ENCODE results near the gene SGMS1. TPM values are rescaled to one million over a fixed set of nuclear protein-coding genes. Genes with fewer than 3 reads are reported as not detected.

Gene SGMS1
- total and polyA plus RNA-seq, 2 donors from 2014 or later = 13.6 to 100 TPM

DNA sequence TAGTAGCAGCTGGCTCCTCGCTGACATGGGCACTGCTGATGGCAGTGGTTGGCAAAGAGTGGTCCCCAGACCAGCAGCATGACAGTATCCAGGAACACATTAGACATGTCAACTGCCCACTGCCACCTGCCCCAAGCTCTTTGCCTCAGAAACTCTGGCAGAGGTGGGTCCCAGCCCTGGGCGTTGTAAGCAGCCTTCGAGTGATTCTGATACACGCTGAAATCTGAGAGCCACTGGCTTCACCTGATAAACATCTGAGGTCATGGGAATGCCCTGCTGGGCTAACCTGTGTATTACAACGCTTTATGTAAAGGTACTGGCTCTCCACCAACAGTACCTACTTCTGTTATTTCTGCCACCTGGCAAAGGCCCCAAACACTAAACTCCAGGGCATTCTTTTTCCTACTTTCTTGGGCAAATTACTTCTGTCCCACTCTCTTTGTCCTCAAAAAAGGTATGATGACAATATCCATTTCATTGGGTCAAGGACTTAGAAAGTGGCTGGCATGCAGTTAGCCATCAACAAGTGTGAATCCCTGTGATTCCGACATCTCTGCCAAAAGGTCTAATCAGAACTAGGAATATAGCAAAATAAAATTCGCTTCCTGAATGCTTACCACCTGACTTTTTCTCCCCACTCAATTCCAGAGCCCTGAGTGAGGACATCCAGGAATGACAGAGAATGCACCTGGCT, 9.2 kb downstream of the SGMS1 start:
- peaks cover 0 to 32% (median 23%) of the 10 kb centered on the region in 3 donors for H3K4me1 ChIP-seq (ENCODE audit: control insufficient read depth in 2 of 3, insufficient read depth in 2 of 3, low read depth in 1 of 3, low read length in 3 of 3)
- H3K36me3 ChIP-seq (ENCODE audit: control insufficient read depth in 2 of 3, insufficient read depth in 3 of 3, low read length in 3 of 3) = no peaks in the 10 kb centered on the region
- TF ChIP-seq, protein P1, sequence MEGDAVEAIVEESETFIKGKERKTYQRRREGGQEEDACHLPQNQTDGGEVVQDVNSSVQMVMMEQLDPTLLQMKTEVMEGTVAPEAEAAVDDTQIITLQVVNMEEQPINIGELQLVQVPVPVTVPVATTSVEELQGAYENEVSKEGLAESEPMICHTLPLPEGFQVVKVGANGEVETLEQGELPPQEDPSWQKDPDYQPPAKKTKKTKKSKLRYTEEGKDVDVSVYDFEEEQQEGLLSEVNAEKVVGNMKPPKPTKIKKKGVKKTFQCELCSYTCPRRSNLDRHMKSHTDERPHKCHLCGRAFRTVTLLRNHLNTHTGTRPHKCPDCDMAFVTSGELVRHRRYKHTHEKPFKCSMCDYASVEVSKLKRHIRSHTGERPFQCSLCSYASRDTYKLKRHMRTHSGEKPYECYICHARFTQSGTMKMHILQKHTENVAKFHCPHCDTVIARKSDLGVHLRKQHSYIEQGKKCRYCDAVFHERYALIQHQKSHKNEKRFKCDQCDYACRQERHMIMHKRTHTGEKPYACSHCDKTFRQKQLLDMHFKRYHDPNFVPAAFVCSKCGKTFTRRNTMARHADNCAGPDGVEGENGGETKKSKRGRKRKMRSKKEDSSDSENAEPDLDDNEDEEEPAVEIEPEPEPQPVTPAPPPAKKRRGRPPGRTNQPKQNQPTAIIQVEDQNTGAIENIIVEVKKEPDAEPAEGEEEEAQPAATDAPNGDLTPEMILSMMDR (IDR thresholded peaks at IDR 0.05; ENCODE audit: borderline replicate concordance, extremely low read depth, insufficient read depth) = peak; percentile 20
- intact Hi-C loops (cut with DNase I) = no loop called here
- H3K9ac ChIP-seq (ENCODE audit: low read length in 3 of 3) = no peak overlapping the region
- H3K27me3 ChIP-seq (ENCODE audit: control insufficient read depth, insufficient read depth, low read length) = no peaks in the 10 kb centered on the region
- FAIRE-seq = no peak
- DNase-seq = peak in 4 of 5 donors; percentile 50 to 72 (median 66)
- no peaks in the 10 kb centered on the region for H3K9me3 ChIP-seq (ENCODE audit: control insufficient read depth in 2 of 3, insufficient read depth in 1 of 3, low read length in 3 of 3)
- no peak overlapping the region for H3K4me3 ChIP-seq (ENCODE audit: low read length in 3 of 3)
- peak overlapping the region in 1 of 2 donors; percentile 20 for H3K27ac ChIP-seq (ENCODE audit: low read depth in 2 of 2, low read length in 2 of 2)

DNA sequence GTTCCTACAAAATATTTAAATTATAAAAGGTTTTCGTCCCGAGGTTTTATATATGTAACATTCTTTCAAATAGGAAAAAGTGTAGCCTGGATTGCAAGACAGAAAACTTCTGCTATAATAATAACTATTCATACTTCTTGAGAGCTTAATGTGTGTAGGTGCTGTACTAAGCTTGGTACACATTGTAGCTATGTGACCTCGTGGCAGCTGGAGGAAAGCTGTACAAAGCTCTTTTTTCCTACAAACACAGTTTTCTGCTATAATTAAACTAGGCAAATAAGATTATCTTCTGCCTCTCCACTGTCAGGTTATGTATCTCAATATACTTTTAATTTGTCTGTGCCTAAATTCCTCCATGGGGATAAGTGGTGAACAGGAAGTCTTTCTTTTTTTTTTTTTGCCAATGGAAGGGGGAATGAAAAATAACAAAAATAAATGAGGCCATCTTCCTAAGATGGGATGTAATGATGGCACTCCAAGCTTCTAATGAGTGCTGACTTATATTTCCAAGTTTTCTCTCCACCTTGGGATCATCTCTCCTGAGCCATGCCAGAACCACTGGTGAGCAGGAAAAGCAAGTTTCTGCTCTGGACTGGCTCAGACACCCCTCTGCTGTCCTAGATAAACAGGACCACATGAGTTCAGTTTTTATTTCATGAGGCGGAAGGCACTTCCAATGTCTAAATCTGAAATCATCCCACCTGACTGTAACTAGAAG, 9.9 kb downstream of the SGMS1 start:
- TF ChIP-seq, protein P1 (IDR thresholded peaks at IDR 0.05; ENCODE audit: borderline replicate concordance, extremely low read depth, insufficient read depth) = no peak
- H3K4me1 ChIP-seq (ENCODE audit: control insufficient read depth in 2 of 3, insufficient read depth in 2 of 3, low read depth in 1 of 3, low read length in 3 of 3) = peaks cover 0 to 29% (median 23%) of the 10 kb centered on the region in 3 donors
- no peak overlapping the region for H3K9ac ChIP-seq (ENCODE audit: low read length in 3 of 3)
- no peak for FAIRE-seq
- no peak for DNase-seq
- H3K36me3 ChIP-seq (ENCODE audit: control insufficient read depth in 2 of 3, insufficient read depth in 3 of 3, low read length in 3 of 3) = no peaks in the 10 kb centered on the region
- intact Hi-C loops (cut with DNase I) = no loop called here
- no peak overlapping the region for H3K4me3 ChIP-seq (ENCODE audit: low read length in 3 of 3)
- H3K27ac ChIP-seq (ENCODE audit: low read depth in 2 of 2, low read length in 2 of 2) = peak overlapping the region in 1 of 2 donors; percentile 20
- H3K9me3 ChIP-seq (ENCODE audit: control insufficient read depth in 2 of 3, insufficient read depth in 1 of 3, low read length in 3 of 3) = no peaks in the 10 kb centered on the region
- H3K27me3 ChIP-seq (ENCODE audit: control insufficient read depth, insufficient read depth, low read length) = no peaks in the 10 kb centered on the region

DNA sequence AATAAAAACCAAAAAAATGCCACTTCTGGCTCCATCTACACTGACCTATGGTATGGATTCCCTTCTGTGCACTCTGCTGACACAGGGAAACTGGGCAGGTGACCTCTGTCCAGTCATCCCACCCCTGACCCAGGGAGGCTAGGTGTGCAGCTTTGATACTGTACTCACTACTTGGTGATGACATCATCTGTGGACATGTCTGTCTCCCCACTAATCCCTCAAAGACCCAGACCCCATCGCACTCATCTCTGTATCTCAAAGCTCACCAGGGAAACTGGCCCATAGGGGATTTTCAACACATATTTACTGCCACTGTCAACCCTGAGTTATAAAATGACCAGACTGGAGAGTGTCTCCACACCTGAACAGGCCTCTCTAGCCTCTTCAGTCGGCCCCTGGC, 10.6 kb downstream of the SGMS1 start:
- FAIRE-seq = no peak
- H3K27ac ChIP-seq (ENCODE audit: low read depth in 2 of 2, low read length in 2 of 2) = peak overlapping the region in 1 of 2 donors; percentile 7
- intact Hi-C loops (cut with DNase I) = no loop called here
- TF ChIP-seq, protein P1 (IDR thresholded peaks at IDR 0.05; ENCODE audit: borderline replicate concordance, extremely low read depth, insufficient read depth) = no peak
- no peaks in the 10 kb centered on the region for H3K9me3 ChIP-seq (ENCODE audit: control insufficient read depth in 2 of 3, insufficient read depth in 1 of 3, low read length in 3 of 3)
- H3K4me1 ChIP-seq (ENCODE audit: control insufficient read depth in 2 of 3, insufficient read depth in 2 of 3, low read depth in 1 of 3, low read length in 3 of 3) = peaks cover 0 to 24% (median 23%) of the 10 kb centered on the region in 3 donors
- H3K9ac ChIP-seq (ENCODE audit: low read length in 3 of 3) = no peak overlapping the region
- H3K4me3 ChIP-seq (ENCODE audit: low read length in 3 of 3) = no peak overlapping the region
- no peak for DNase-seq
- no peaks in the 10 kb centered on the region for H3K36me3 ChIP-seq (ENCODE audit: control insufficient read depth in 2 of 3, insufficient read depth in 3 of 3, low read length in 3 of 3)
- no peaks in the 10 kb centered on the region for H3K27me3 ChIP-seq (ENCODE audit: control insufficient read depth, insufficient read depth, low read length)
